GM21619 (cell line): ENCODE data around the gene MSL1.
A peak's percentile ranks its signal among the peaks of the same experiment; 100 is the strongest.

ENCODE experiments used
- ATAC-seq: cut with Tn5 transposase; IDR thresholded peaks from one replicate; pipeline ENCODE4 v1.9.1; 2021; ENCODE audit not compliant: unreplicated experiment

Gene MSL1, protein sequence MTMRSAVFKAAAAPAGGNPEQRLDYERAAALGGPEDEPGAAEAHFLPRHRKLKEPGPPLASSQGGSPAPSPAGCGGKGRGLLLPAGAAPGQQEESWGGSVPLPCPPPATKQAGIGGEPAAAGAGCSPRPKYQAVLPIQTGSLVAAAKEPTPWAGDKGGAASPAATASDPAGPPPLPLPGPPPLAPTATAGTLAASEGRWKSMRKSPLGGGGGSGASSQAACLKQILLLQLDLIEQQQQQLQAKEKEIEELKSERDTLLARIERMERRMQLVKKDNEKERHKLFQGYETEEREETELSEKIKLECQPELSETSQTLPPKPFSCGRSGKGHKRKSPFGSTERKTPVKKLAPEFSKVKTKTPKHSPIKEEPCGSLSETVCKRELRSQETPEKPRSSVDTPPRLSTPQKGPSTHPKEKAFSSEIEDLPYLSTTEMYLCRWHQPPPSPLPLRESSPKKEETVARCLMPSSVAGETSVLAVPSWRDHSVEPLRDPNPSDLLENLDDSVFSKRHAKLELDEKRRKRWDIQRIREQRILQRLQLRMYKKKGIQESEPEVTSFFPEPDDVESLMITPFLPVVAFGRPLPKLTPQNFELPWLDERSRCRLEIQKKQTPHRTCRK

DNA sequence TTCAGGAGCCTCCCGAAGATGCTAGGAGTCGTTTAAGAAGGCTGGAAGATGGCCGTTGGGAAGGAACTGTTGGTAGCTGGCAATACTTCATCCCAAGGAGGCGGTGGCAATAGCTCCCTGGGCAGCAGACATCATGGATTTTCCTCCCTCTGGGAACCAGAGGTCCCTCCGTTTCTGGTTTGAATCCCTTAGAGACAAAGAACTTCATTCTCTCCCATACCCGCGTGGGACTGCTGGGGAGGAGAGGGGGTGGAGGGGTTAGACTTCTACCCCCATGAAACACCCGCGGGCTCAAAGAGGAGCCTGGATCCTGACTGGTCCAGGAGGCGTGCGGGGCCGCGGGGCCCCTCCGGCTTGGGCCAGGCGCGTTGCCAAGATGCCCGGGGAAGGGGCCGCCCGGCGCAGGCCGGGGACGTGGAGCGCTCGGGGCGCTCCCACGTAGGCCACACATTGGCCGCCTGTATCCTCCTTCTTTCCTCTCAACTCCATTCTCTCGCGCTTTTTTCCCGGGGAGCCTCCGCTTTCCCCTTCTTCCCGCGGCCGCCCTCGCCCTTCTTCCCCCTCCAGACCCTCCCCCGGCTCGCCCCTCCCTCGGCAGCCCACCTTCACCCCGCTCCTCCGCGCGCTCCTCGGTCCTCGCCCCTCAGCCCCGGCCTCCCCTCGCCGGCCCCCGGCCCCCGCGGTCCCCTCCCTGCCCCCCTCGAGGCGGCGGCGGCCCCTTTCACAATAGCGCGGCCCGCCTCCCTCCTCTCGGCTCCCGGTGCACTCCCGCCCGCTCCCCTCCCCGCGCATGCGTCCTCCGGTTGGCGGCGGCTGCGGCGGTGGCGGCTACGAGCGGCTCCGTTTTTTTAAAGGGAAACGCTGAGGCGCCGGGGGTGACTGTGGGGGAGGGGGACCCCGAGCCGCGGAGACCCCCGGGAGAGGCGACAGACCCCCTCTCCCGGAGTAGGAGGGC lies at the start of gene MSL1:
Gene MSL1, plus strand, starts transcription at position 791 of the 955 bp plus-strand sequence. CDS start 642 bp downstream, outside the sequence.
- ATAC-seq: peak; percentile 48

DNA sequence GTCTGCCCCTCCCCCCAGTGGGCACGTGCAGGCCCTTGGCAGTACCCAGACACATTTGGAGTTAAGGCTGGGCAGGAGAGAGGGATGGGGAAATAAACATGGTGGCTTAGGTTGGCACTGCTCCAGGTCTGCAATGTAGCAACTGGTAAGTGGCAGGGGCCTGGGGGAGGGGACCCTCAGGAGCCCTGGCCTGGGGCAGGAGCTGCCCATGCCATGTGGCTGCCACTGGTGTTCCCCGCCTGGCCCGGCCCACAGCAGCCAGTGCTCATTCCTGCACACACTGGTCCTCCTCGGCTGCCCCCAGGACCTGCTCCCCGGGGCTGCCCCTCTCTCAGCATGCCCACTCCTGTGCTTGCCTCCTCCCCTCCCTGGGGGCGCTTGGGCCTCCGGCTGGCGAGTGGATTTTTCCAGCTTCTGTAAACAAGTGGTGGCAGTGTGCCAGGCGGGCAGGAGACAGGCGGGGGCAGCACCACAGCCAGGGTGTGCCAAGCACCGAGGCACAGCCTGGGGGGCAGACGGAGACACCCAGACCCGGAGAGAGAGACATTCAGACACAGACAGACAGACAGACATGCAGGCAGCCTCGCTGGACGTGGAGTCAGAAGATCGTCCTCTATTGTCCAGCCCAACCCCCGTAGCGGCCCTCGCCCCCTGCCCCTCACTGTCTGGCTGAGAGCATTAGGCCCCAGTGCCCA lies 49.6 kb upstream of the MSL1 start:
- no peak for ATAC-seq

DNA sequence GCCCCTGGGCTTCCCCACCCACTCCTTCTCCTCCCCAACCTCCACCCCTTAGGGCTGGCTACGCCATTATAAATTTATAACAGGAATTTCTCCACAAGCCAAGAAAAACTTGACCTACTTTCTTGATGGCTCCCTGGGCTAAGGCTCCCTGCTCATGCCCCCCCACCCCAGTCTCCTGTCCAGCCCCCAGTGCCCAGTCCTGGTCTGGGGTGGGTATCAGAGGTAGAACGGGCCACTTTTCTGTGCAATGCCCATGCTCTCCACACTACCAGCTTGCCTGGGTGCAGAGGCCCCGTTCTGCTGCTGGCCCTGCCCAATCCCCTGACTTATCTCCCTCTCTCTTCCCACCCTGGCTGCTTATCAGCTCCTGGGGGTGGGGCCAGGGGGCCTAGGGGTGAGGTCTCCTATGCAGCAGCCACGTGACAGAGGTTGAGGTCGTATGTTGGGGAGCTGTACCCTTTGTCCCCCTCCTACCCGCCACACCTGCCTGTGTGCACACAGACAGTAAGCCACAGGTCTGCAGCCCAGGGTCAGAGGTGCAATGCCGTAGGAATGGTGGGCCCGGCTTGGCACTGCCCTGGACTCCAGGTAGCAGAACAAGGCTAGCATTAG lies 48.9 kb upstream of the MSL1 start:
- ATAC-seq: no peak

DNA sequence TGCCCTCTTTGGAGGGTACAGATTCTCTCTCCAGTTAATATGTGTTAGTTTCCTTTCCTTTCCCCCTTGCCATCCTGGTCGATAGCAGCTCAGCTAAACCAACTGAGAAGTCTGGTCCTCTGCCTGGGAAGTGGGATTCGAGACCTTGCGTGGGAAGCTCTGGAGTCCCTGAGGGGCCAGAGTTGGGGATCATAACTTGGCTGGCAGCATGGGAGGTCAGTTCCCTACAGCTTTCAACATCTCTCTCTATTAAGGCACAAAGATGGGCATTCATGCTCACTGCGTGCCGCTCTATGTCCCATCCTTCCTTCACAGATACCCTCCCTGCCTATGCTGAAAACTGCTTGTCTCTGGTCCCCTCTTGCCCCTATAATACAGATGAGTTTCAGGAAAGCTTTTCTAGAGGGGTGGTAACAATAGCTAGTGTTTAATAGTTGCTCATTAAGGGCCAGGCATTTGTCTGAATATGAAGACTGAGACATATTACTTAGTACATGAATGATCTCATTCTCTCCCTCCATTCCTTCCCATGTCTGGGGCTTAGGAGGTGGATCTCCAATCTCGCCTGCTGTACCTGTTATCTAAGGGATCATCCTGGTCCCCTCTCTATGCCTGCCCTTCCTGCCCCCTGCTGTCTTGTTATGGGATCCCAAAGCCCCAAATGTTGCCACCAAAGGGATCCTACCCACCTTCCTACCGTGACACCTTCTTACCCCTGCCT lies 48.2 kb upstream of the MSL1 start:
- no peak for ATAC-seq

DNA sequence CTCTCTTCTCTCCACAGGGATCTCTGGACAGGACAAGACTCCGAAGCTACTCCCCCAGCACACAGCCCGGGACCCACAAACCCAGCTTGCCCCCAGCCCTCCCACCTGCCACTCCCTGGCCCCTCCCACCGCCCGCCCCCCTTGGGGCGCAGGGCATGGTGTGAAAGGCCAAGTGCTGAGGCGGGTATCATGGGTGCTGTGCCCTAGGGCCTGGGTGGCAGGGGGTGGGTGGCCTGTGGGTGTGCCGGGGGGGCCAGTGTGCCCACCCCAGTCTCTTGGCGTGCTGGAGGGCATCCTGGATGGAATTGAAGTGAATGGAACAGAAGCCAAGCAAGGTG lies 47.6 kb upstream of the MSL1 start:
- no peak for ATAC-seq

DNA sequence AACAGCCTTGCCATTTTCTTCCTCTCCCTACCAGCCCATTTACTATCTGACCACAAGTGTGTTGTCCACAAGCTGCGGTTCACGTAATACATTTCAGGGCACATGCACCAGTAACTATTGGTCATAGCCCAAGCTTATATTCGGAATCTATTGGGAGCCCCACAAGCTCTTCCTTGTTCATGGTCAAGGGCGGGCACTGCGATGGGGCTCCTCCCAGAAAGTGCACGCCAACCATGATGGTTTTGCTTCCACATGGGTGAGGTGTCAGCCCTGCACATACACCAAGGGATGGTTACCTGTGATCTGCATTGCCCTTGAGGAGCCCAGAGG lies 46.9 kb upstream of the MSL1 start:
- no peak for ATAC-seq

DNA sequence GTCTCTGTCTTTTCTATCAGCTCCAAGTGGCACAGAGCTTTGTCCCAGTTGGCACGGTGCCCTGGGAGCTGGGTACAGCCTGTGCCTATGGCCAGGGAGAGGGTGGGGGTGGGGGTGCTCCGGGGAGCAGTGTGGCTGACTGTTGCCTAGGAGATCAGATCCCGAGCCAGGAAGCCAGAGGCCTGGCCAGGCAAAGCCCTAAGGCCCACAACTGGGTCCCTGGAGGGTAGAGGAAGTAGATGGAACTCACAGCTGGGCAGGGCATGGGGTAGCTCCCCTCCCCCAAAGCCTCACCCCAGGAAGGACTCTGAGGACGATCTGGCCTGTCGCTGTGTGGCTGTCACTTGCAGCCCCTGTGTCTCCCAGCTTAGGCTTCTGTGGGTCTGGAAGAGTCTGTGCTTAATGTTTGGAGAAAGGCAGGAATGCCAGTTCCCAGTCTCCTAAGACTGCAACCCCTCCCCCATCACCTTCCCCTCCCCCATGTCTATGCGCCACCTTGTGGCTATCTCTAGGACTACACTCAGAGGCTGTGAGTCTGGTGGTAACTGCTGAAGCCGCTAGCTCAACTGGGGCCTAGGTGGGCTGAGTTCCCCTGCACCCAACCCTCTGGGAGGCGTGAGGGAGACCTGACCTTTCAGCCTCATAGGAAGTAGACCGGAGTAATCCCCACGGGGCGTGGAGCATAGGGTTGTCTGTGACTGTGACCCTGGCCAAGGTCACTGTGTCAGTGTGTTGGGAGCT lies 46.4 kb upstream of the MSL1 start:
- ATAC-seq: no peak

DNA sequence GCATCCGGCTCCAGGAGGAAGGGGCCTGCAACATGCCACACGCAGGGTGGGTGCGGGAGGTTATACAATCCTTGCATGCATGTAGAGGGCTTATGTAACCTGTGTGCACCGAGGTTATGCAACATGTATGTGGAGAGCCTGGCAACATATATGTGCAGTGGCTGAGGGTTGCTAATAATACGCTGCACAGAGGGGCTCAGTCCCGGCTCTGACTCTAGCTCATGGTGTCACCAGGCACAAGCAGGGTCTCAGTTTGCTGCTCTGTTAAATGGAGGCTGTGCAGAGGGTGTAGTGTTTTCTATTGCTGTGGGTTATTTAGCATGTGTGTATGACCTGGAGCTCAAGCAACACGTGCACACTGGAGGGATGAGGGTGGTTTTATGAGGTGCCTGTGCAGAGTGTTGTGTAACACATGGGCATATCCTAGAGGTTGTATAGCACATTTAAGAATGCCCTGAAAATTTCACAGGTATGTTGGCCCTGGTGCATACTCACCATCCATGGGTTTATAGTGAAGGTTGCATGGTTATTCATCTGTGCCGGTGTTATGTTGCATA lies 45.8 kb upstream of the MSL1 start:
- ATAC-seq: no peak

DNA sequence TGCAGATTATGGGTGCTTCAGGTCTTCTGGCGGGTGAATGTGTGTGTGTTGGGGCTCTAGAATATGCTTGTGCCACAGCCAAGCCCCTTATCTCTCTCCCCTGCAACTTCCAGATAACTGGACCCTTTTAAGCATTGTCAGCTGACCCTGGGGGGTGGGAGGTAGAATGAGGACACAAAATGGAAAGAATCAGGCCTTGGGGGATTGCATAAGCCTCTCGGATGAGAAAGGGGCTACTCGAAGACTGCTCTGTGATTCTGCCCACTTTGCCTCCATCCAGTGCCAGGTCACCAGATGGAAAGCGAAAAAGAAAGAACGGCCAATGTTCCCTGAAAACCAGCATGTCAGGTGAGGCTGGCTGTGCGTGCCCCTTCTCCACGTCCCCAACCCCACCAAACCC lies 45.2 kb upstream of the MSL1 start:
- no peak for ATAC-seq

DNA sequence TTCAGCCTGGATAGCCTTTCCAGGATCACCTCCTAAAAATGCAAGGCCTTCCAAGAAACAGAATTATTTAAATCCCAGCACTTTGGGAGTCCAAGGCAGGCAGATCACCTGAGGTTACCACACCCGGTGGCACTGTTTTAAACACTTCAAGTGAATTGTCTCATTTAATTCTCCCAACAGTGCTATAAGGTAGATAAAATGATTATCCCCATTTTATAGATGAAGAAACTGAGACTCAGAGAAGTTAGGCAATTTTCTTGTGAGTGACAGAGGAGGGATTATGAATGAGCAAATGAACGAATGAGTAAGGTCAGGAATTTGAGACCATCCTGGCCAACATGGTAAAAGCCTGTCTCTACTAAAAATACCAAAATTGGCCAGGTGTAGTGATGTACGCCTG lies 42.2 kb upstream of the MSL1 start:
- no peak for ATAC-seq

DNA sequence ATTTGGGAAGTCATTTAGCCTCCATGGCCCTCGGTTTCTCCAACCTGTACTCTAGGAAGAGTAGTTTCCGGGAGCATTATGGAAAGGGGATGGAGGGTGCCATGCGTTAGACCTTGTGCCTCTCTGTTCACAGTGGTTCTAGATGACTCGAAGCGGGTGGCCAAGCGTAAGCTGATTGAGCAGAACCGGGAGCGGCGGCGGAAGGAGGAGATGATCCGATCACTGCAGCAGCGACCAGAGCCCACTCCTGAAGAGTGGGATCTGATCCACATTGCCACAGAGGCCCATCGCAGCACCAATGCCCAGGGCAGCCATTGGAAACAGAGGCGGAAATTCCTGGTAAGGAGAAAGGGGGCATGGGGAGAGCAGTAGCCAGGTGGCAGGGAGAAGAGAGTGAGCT lies 37.3 kb upstream of the MSL1 start:
- no peak for ATAC-seq

DNA sequence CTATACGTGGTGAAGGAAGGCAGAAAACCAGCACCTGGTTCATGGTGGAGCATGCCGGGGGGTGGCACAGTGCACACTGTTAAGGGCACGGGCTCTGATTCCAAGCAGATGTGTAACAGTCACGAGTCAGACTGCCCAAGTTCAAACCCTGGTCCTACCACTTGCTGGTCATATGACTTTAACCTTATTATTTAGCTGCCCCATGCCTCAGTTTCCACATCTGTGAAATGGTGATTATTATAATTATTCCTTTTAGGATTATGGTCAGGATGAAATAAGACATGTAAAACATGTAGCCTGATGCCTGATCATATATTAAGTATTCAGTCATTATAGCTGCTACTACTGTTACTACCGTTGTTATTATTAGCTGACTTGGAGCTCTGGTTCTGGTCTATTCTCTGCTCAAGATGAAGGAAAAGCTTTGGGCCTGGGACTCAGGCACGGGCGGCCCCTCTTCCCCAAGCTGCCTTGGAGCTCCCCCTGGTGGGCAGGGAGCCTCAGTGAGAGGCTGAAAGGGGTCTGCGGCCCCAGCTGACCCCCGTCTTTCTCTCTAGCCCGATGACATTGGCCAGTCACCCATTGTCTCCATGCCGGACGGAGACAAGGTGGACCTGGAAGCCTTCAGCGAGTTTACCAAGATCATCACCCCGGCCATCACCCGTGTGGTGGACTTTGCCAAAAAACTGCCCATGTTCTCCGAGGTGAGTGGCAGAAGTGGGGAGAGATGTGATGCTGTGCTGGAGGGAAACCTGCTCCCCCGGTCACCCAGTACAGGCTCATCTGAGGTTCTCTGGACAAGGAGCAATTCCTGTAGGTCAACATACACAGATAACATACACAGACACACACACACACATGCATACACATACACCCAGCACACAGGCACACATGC lies 35.4 kb upstream of the MSL1 start:
- no peak for ATAC-seq

DNA sequence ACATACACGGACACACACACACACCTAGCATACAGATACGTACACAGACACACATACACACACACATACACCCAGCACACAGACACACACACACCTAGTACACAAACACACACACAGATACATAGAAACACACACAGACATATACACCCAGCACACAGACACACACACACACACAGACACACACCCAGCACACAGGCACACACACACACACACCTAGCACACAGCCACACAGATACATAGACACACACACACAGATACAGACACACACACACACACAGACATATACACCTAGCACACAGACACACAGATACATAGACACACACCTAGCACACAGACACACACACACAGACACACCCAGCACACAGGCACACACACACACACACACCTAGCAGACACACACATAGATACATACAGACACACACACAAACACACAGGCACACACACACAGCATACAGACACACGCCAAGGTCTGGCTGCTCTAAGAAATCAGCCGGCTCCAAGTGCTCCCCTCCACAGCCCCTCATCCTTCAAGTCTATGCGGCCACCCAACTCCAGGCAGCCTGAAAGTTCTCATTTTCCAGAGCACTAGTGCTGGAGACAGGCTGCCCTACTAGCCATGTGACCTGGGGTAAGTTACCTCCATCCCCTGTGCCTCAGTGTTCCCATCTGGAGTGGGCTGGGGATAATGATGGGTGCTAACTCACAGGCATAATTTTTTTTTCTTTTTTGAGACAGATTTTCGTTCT lies 34.5 kb upstream of the MSL1 start:
- ATAC-seq: no peak

DNA sequence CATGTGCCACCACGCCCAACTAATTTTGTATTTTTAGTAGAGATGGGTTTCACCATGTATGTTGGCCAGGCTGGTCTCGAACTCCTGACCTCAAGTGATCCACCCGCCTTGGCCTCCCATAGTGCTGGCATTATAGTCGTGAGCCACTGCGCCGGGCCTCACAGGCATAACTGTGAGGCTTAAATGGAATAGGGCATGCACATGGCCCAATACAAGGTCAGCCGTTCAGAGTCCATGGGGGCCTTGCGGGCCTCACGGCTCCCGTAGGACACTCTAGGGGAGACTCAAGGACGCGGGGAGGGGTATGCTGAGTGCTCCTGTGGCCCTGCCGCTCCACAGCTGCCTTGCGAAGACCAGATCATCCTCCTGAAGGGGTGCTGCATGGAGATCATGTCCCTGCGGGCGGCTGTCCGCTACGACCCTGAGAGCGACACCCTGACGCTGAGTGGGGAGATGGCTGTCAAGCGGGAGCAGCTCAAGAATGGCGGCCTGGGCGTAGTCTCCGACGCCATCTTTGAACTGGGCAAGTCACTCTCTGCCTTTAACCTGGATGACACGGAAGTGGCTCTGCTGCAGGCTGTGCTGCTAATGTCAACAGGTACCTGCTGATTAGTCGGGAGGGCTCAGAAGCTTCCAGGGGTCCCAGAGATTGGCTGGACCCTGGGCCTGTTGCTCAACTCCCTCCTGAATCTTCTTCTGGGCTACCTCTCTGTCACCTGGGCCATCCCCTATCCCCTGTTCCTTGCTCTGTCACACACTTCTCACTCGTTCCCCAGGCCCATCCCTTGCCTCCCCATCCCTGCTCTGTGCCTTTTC lies 33.7 kb upstream of the MSL1 start:
- no peak for ATAC-seq

DNA sequence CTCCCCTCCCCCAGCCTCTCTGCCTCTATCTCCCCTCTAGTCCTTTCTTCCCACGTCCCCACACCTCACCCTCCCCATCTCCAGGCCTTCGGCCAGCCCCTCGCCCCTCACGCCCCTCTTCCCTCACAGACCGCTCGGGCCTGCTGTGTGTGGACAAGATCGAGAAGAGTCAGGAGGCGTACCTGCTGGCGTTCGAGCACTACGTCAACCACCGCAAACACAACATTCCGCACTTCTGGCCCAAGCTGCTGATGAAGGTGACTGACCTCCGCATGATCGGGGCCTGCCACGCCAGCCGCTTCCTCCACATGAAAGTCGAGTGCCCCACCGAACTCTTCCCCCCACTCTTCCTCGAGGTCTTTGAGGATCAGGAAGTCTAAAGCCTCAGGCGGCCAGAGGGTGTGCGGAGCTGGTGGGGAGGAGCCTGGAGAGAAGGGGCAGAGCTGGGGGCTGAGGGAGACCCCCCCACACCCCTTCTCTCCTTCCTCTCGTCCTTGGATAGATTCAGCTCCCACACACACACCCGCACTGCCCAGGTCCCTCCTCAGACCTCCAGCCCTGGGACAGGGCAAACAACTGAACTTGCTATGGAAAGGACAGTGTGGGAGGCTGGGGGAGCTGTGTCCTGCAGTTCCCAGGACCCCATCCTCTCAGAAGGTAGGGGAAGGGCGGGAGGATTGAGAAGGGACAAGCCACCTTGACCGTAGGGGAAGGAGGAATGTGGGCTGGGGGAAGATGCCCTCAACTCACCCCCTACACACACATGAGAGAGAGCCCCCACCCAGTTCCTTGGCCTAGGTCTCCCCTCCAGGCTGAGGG lies 32.5 kb upstream of the MSL1 start:
- ATAC-seq: no peak
